Erythroblast (primary cell): ENCODE data around the gene MCM9.
"Not testable (repeated sequence)": the region's sequence is repeated elsewhere in the genome, so short reads cannot be mapped to it uniquely, and the experiment has no call there.

Experiments used
- DNase-seq, 2 experiments: peaks; one replicate each; lab custom pipeline; 2025; lab: John Stamatoyannopoulos, UW
- GATA1 ChIP-seq: IDR thresholded peaks from 2 replicates; pipeline ENCODE4 v1.6.1; 2011; ENCODE audit warnings: low read depth, mild to moderate bottlenecking, control low read depth, low read length, moderate library complexity
- POLR2A ChIP-seq: IDR thresholded peaks from 2 replicates; pipeline ENCODE4 v1.6.1; 2011; ENCODE audit warnings: mild to moderate bottlenecking, low read length

The MCM9 gene

GRCh38 chr6:118871331-118871730 is 63.6 kb downstream of the MCM9 start:
- no peak for TF ChIP-seq GATA1
- no peak for TF ChIP-seq POLR2A
- DNase-seq, result no peak

- TF ChIP-seq GATA1, result no peak
- no peak for TF ChIP-seq POLR2A
- DNase-seq, result no peak
Measured at GRCh38 chr6:118869894-118870589, 64.9 kb downstream of the MCM9 start.

GRCh38 chr6:118869350-118869749 is 65.6 kb downstream of the MCM9 start:
- no peak for DNase-seq
- TF ChIP-seq POLR2A (no peak), GATA1 (no peak)

GRCh38 chr6:118868901-118869300 is 66.1 kb downstream of the MCM9 start:
- not testable (repeated sequence) for DNase-seq

GRCh38 chr6:118867181-118867580 is 67.8 kb downstream of the MCM9 start:
- DNase-seq, result no peak
- TF ChIP-seq GATA1 (no peak), POLR2A (no peak)

- no peak for DNase-seq
- TF ChIP-seq POLR2A (no peak), GATA1 (no peak)
Measured at GRCh38 chr6:118865100-118865391, 69.9 kb downstream of the MCM9 start.

- no peak for DNase-seq
- TF ChIP-seq GATA1 (no peak), POLR2A (peak; percentile 34)
Measured at GRCh38 chr6:118864341-118865099, 70.4 kb downstream of the MCM9 start.

GRCh38 chr6:118862443-118862842 is 72.5 kb downstream of the MCM9 start:
- no peak for TF ChIP-seq GATA1
- no peak for TF ChIP-seq POLR2A
- no peak for DNase-seq

- DNase-seq, result no peak
- TF ChIP-seq POLR2A, result no peak
- no peak for TF ChIP-seq GATA1
Measured at GRCh38 chr6:118860880-118861279, 74.1 kb downstream of the MCM9 start.

- DNase-seq, result no peak
- TF ChIP-seq GATA1 (no peak), POLR2A (no peak)
Measured at GRCh38 chr6:118860363-118860762, 74.6 kb downstream of the MCM9 start.

GRCh38 chr6:118859517-118860064 is 75.4 kb downstream of the MCM9 start:
- no peak for DNase-seq
- TF ChIP-seq GATA1 (no peak), POLR2A (no peak)

- no peak for DNase-seq
- TF ChIP-seq GATA1, result no peak
- TF ChIP-seq POLR2A, result no peak
Measured at GRCh38 chr6:118856301-118856700, 78.7 kb downstream of the MCM9 start.

- TF ChIP-seq POLR2A (no peak), GATA1 (no peak)
- DNase-seq, result no peak
Measured at GRCh38 chr6:118853408-118853807, 81.6 kb downstream of the MCM9 start.

- no peak for DNase-seq
Measured at GRCh38 chr6:118844915-118845314, 90.0 kb downstream of the MCM9 start.

More at GRCh38 chr6:118844915-118845314, 90.0 kb downstream of the MCM9 start:
- TF ChIP-seq POLR2A (no peak), GATA1 (no peak)
